ENCODE data around the gene NEK8.
"Not testable (repeated sequence)": the region's sequence is repeated elsewhere in the genome, so short reads cannot be mapped to it uniquely, and the experiment has no call there.

The NEK8 gene

DNA sequence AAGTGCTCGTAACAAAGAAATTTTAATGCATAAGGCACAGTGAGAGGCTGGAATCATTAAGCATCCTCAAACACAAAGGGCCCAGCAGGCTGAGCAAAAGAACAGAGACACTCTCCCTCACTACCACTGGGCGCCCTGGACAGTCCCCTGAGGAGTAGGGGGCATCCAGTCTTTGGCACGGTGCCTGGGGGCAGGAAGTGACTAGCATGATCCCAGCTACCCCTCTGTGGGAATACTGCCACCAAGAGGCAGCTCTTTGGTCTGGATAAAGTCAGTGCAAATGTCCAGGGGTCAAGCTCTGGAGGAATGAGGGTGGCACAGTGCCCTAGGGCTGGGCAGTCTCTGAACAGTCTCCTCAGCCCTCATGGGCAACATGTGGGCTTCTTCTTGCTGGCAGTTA is 14.3 kb upstream of the NEK8 start:
- peaks cover 31% of the 10 kb centered on the region for H3K36me3 ChIP-seq (ENCODE audit: insufficient read depth, low read length)
- H3K9me3 ChIP-seq (ENCODE audit: low read length), result no peaks in the 10 kb centered on the region
- no peak overlapping the region for H2AFZ ChIP-seq (ENCODE audit: low read depth, low read length)
- H3K4me1 ChIP-seq (ENCODE audit: insufficient read depth, low read length), result peaks cover 26% of the 10 kb centered on the region
- no peaks in the 10 kb centered on the region for H3K27me3 ChIP-seq (ENCODE audit: insufficient read depth, low read length)
- no peak overlapping the region for H3K4me3 ChIP-seq (ENCODE audit: low read length)

GRCh38 chr17:28715217-28715616 is 13.4 kb upstream of the NEK8 start:
- Histone ChIP-seq H2AFZ (ENCODE audit: low read depth, low read length) (no peak overlapping the region), H3K9me3 (ENCODE audit: low read length) (no peaks in the 10 kb centered on the region), H3K27me3 (ENCODE audit: insufficient read depth, low read length) (no peaks in the 10 kb centered on the region), H3K4me1 (ENCODE audit: insufficient read depth, low read length) (peaks cover 27% of the 10 kb centered on the region), H3K36me3 (ENCODE audit: insufficient read depth, low read length) (peaks cover 31% of the 10 kb centered on the region), H3K4me3 (ENCODE audit: low read length) (no peak overlapping the region)

GRCh38 chr17:28716740-28717577 is 11.6 kb upstream of the NEK8 start:
- no peaks in the 10 kb centered on the region for H3K9me3 ChIP-seq (ENCODE audit: low read length)
- H3K4me1 ChIP-seq (ENCODE audit: insufficient read depth, low read length), result peaks cover 39% of the 10 kb centered on the region
- H3K27me3 ChIP-seq (ENCODE audit: insufficient read depth, low read length), result no peaks in the 10 kb centered on the region
- H3K36me3 ChIP-seq (ENCODE audit: insufficient read depth, low read length), result peaks cover 40% of the 10 kb centered on the region
- H3K4me3 ChIP-seq (ENCODE audit: low read length), result peak overlapping the region; percentile 86
- peak overlapping the region; percentile 78 for H2AFZ ChIP-seq (ENCODE audit: low read depth, low read length)

DNA sequence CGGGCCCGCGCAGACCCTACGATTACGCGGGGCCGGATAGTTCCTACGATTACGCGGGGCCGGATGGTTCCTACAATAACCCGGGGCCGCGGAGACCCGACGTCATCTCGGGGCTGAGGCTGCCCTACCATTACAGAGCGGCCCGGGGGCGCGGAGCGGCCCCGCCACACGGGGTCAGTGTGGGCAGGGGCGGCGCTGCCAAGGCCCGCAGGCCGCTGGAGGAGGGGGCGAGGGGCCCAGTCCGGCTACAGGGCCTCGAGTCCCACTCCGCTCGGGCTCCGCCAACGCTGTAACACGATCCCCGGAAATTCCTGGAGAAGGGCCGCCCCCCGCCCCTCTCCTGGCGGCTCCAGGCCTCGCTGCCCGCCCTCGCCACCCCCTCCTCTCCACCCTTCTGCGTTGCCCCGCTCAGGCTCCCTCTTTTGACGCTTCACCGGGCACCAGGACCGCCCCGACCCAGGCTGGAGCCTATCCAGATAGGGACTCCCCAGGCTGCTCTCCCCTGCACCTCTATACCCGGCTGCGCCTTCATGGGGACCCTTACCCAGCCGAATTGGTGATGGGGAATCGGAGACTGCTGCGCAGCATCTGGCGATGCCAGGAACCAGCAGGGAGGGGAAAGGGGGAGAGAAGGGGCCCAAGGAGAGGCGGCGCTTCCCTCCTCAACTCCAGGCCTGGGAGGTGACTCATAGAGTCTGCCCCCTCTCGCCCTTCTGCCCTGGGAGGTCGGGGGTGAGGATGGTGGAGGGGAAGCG is 10.8 kb upstream of the NEK8 start, which contains the start of gene RAB34:
TSS of gene RAB34 (minus strand) at position 291 of the 755 bp plus-strand sequence. CDS start 602 bp downstream, outside the sequence.
- Histone ChIP-seq H3K27me3 (ENCODE audit: insufficient read depth, low read length) (no peaks in the 10 kb centered on the region), H3K4me3 (ENCODE audit: low read length) (peak within 1 kb of the TSS; percentile 86), H3K4me1 (ENCODE audit: insufficient read depth, low read length) (peaks cover 47% of the 10 kb centered on the region), H3K9me3 (ENCODE audit: low read length) (no peaks in the 10 kb centered on the region), H2AFZ (ENCODE audit: low read depth, low read length) (peak within 1 kb of the TSS; percentile 78), H3K36me3 (ENCODE audit: insufficient read depth, low read length) (peaks cover 43% of the 10 kb centered on the region)

DNA sequence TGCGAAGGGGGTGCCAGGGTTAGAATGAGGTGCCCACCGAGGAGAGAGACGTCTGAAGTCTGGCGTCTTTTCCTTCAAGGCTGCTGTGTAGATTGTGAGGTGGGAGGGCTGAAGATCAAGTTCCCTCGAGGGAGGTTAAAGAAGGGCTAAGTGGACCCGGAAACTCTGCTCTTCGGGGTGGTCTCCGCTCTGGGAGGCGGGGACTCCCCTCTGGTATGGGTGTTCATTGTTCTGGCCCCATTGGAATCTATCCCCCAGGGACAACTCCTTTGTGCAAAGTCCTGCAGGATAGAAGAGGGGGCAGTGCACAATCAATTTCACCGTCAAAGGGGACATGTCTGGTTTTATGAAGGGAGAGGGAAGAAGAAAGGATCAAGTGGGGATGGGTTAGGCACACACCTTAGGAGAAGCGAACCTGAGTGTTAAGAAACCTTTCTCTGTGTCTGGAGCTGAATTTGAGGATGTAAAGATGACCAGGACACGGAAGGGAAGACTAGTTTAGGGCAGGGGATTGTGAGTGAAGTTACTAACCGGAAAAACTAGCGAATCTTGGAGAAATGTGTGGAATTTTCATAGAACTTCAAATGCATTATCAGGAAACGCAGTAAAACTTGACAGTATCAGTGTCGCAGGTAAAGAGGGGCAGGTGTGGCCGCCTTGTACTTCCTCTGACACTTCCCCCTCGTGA is 10.1 kb upstream of the NEK8 start:
- H3K4me1 ChIP-seq (ENCODE audit: insufficient read depth, low read length), result peaks cover 54% of the 10 kb centered on the region
- H2AFZ ChIP-seq (ENCODE audit: low read depth, low read length), result no peak overlapping the region
- peak overlapping the region; percentile 86 for H3K4me3 ChIP-seq (ENCODE audit: low read length)
- H3K27me3 ChIP-seq (ENCODE audit: insufficient read depth, low read length), result no peaks in the 10 kb centered on the region
- peaks cover 48% of the 10 kb centered on the region for H3K36me3 ChIP-seq (ENCODE audit: insufficient read depth, low read length)
- H3K9me3 ChIP-seq (ENCODE audit: low read length), result no peaks in the 10 kb centered on the region

- Histone ChIP-seq H2AFZ (ENCODE audit: low read depth, low read length) (peak overlapping the region; percentile 32), H3K4me1 (ENCODE audit: insufficient read depth, low read length) (peaks cover 56% of the 10 kb centered on the region), H3K4me3 (ENCODE audit: low read length) (peak overlapping the region; percentile 86), H3K27me3 (ENCODE audit: insufficient read depth, low read length) (no peaks in the 10 kb centered on the region), H3K36me3 (ENCODE audit: insufficient read depth, low read length) (peaks cover 49% of the 10 kb centered on the region), H3K9me3 (ENCODE audit: low read length) (no peaks in the 10 kb centered on the region)
These were observed 9.6 kb upstream of the NEK8 start for GRCh38 chr17:28719021-28719433.

- Histone ChIP-seq H3K4me1 (ENCODE audit: insufficient read depth, low read length) (peaks cover 70% of the 10 kb centered on the region), H3K4me3 (ENCODE audit: low read length) (peak overlapping the region; percentile 77), H3K27me3 (ENCODE audit: insufficient read depth, low read length) (no peaks in the 10 kb centered on the region), H3K36me3 (ENCODE audit: insufficient read depth, low read length) (peaks cover 42% of the 10 kb centered on the region), H2AFZ (ENCODE audit: low read depth, low read length) (no peak overlapping the region), H3K9me3 (ENCODE audit: low read length) (no peaks in the 10 kb centered on the region)
These were observed 8.2 kb upstream of the NEK8 start for GRCh38 chr17:28720247-28720996.

DNA sequence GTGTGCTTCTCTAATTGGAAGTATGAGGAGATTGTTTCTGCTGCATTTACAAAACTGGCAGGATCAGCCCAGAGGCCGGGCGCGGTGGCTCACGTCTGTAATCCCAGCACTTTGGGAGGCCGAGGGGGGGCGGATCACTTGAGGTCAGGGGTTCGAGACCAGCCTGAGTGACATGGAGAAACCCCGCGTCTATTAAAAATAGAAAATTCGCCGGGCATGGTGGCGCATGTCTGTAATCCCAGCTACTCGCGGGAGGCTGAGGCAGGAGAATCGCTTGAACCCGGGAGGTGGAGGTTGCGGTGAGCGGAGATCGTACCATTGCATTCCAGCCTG is 7.6 kb upstream of the NEK8 start:
- peaks cover 68% of the 10 kb centered on the region for H3K4me1 ChIP-seq (ENCODE audit: insufficient read depth, low read length)
- peak overlapping the region; percentile 77 for H3K4me3 ChIP-seq (ENCODE audit: low read length)
- not testable (repeated sequence) for H2AFZ ChIP-seq (ENCODE audit: low read depth, low read length); H3K9me3 ChIP-seq (ENCODE audit: low read length); H3K27me3 ChIP-seq (ENCODE audit: insufficient read depth, low read length)
- peaks cover 36% of the 10 kb centered on the region for H3K36me3 ChIP-seq (ENCODE audit: insufficient read depth, low read length)

DNA sequence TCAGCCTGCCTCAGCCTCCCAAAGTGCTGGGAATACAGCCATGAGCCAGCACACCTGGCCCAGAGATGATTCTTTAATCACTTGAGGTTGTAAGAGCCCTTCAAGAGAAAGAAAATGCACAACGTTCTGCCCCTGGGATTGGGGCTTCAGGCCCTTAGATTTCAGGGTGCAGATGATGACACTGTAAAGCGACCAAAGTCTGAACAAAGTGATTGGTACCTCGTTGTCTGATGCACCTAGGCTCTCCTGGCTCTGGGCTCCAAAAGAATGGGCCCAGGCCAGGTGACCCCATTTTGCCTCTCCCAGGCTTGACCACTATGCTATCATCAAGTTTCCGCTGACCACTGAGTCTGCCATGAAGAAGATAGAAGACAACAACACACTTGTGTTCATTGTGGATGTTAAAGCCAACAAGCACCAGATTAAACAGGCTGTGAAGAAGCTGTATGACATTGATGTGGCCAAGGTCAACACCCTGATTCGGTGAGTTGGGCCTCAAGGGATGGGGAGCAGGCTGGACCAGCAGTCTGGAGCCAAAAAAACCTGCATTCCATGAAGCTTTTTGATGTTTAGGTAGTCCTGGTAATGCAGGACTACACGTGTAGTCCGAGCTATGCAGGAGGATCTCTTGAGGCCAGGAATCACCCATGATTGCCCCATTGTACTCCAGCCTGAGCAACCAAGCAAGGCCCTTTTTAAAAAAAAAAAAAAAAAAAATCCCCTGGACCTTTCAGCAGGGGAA is 6.0 kb upstream of the NEK8 start:
- H3K9me3 ChIP-seq (ENCODE audit: low read length), result no peaks in the 10 kb centered on the region
- peaks cover 34% of the 10 kb centered on the region for H3K36me3 ChIP-seq (ENCODE audit: insufficient read depth, low read length)
- H3K27me3 ChIP-seq (ENCODE audit: insufficient read depth, low read length), result no peaks in the 10 kb centered on the region
- H3K4me1 ChIP-seq (ENCODE audit: insufficient read depth, low read length), result peaks cover 64% of the 10 kb centered on the region
- H3K4me3 ChIP-seq (ENCODE audit: low read length), result no peak overlapping the region
- H2AFZ ChIP-seq (ENCODE audit: low read depth, low read length), result no peak overlapping the region

- no peak overlapping the region for H3K4me3 ChIP-seq (ENCODE audit: low read length)
- H3K9me3 ChIP-seq (ENCODE audit: low read length), result no peaks in the 10 kb centered on the region
- H3K4me1 ChIP-seq (ENCODE audit: insufficient read depth, low read length), result peaks cover 67% of the 10 kb centered on the region
- no peak overlapping the region for H2AFZ ChIP-seq (ENCODE audit: low read depth, low read length)
- peaks cover 34% of the 10 kb centered on the region for H3K36me3 ChIP-seq (ENCODE audit: insufficient read depth, low read length)
- no peaks in the 10 kb centered on the region for H3K27me3 ChIP-seq (ENCODE audit: insufficient read depth, low read length)
These were observed 5.3 kb upstream of the NEK8 start for GRCh38 chr17:28723159-28723835.

DNA sequence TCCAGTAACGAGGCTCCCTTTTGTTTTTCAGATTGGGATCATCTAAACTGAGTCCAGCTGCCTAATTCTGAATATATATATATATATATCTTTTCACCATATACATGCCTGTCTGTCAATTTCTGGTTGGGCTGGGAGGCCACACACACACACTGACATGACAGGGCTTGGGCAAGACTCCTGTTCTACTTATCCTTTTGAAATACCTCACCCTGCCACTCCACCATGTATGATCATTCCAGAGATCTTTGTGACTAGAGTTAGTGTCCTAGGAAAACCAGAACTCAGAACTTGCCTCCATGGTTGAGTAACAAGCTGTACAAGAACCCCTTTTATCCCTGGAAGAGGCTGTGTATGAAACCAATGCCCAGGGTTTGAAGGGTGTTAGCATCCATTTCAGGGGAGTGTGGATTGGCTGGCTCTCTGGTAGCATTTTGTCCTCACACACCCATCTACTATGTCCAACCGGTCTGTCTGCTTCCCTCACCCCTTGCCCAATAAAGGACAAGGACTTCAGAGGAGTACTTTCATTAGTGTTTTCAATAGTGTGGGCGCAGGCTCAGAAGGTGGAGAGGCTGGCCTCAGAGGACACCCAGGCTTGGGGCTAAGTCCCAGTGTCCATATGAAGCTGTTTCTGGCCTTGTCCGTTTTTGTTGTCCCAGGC is 4.6 kb upstream of the NEK8 start:
- not testable (repeated sequence) for H3K9me3 ChIP-seq (ENCODE audit: low read length); H2AFZ ChIP-seq (ENCODE audit: low read depth, low read length); H3K4me3 ChIP-seq (ENCODE audit: low read length); H3K27me3 ChIP-seq (ENCODE audit: insufficient read depth, low read length)
- Histone ChIP-seq H3K4me1 (ENCODE audit: insufficient read depth, low read length) (peaks cover 60% of the 10 kb centered on the region), H3K36me3 (ENCODE audit: insufficient read depth, low read length) (peaks cover 34% of the 10 kb centered on the region)

Data from neuron (in vitro differentiated cells).